Karpas-422 (cell line): Measurements from ENCODE around the gene KLHL40. TPM values are rescaled to one million over a fixed set of nuclear protein-coding genes. Genes with fewer than 3 reads are reported as not detected.

ENCODE experiments used
- DNase-seq: peaks from one replicate; pipeline ENCODE4 v3.0.0-alpha.2; 2015
- H2AFZ ChIP-seq: fragments of 200-600 bp; sonication (generic); 2 replicates; pipeline ENCODE4 v1.6.1; 2014; ENCODE audit warnings: antibody characterized with exemption, low read length, mixed read lengths
- H3K27ac ChIP-seq: fragments of 200-600 bp; sonication (generic); 2 replicates; pipeline ENCODE4 v1.5.1; 2014; ENCODE audit warnings: mild to moderate bottlenecking, low read length, moderate library complexity
- H3K27me3 ChIP-seq: fragments of 200-600 bp; sonication (generic); 2 replicates; pipeline ENCODE4 v1.6.1; 2014; ENCODE audit warnings: low read length, mixed read lengths
- H3K36me3 ChIP-seq: fragments of 200-600 bp; sonication (generic); 2 replicates; pipeline ENCODE4 v1.6.1; 2014; ENCODE audit warnings: low read length, mixed read lengths; ENCODE audit not compliant: insufficient read depth
- H3K4me1 ChIP-seq: fragments of 200-600 bp; sonication (generic); 2 replicates; pipeline ENCODE4 v1.6.1; 2014; ENCODE audit warnings: mild to moderate bottlenecking, low read length, mixed read lengths
- H3K4me2 ChIP-seq: fragments of 200-600 bp; sonication (generic); 2 replicates; pipeline ENCODE4 v1.6.1; 2014; ENCODE audit warnings: low read length, low read depth, mild to moderate bottlenecking; ENCODE audit not compliant: poor library complexity, severe bottlenecking
- H3K4me3 ChIP-seq: fragments of 200-600 bp; sonication (generic); 2 replicates; pipeline ENCODE4 v1.5.1; 2014; ENCODE audit warnings: mild to moderate bottlenecking, antibody characterized with exemption, low read length, mixed read lengths
- H3K79me2 ChIP-seq: fragments of 200-600 bp; sonication (generic); 2 replicates; pipeline ENCODE4 v1.6.1; 2014; ENCODE audit warnings: mild to moderate bottlenecking, low read length, mixed read lengths
- H3K9ac ChIP-seq: fragments of 200-600 bp; sonication (generic); 2 replicates; pipeline ENCODE4 v1.6.0; 2014; ENCODE audit warnings: low read length
- H3K9me2 ChIP-seq: fragments of 200-600 bp; sonication (generic), shearing (Covaris generic); replicated peaks from 2 replicates; pipeline ENCODE4 v1.6.0; 2014; ENCODE audit warnings: mild to moderate bottlenecking, low read length, moderate library complexity; ENCODE audit not compliant: insufficient read depth
- H3K9me3 ChIP-seq: fragments of 300-700, 200-600 bp; sonication (generic); 2 replicates; pipeline ENCODE4 v1.6.1; 2014; ENCODE audit warnings: low read length, mixed read lengths
- H4K20me1 ChIP-seq: fragments of 200-600 bp; sonication (generic); 2 replicates; pipeline ENCODE4 v1.6.1; 2014; ENCODE audit warnings: mild to moderate bottlenecking, antibody characterized with exemption, low read length, low read depth; ENCODE audit not compliant: insufficient read depth
- total RNA-seq: library from RNA; depleted of rRNA; stranded (reverse); fragments of >200 nt; shearing (Covaris generic); gene quantifications from 2 replicates; pipeline ENCODE4 v1.2.3, GENCODE V29; 2014; ENCODE audit warnings: low replicate concordance

Gene KLHL40
- total RNA-seq, 1 experiment from 2014 or later: not detected

DNA sequence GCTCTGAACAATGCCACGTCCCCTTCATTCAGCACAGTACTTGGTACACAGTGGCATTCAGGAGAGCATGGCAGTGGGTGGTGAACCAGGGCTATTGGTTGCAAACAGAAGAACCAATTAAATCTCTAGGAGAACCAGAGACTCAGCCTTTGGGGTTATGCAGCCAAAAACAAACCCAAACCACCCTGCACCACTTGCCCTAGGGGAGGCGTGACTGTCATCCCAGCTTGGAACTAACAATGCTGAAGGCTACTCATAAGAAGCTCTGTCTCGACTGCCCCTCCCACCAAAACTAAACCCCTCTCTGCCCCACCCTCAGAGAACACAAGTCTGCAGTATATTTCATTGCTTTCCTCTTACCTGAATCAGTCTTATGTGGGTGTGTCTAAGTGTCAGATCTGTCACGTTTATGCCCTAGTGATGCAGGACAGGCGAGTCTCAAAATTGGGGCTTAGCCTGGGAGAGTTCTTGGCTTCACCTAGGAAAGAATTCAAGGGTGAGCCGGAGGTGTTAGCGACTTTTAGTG lies 15.2 kb upstream of the KLHL40 start:
- Histone ChIP-seq H3K9me2 (no peaks in the 10 kb centered on the region), H2AFZ (no peak overlapping the region), H3K27me3 (no peaks in the 10 kb centered on the region), H3K9ac (no peak overlapping the region), H3K27ac (no peak overlapping the region), H4K20me1 (no peaks in the 10 kb centered on the region), H3K4me3 (no peak overlapping the region), H3K36me3 (no peaks in the 10 kb centered on the region), H3K4me2 (no peak overlapping the region), H3K9me3 (no peaks in the 10 kb centered on the region), H3K79me2 (no peaks in the 10 kb centered on the region), H3K4me1 (no peaks in the 10 kb centered on the region)
- DNase-seq: no peak

- Histone ChIP-seq H3K9me2 (no peaks in the 10 kb centered on the region), H3K9me3 (no peaks in the 10 kb centered on the region), H3K4me3 (no peak overlapping the region), H3K4me1 (no peaks in the 10 kb centered on the region), H3K9ac (no peak overlapping the region), H3K4me2 (no peak overlapping the region), H3K27me3 (no peaks in the 10 kb centered on the region), H2AFZ (no peak overlapping the region), H3K79me2 (no peaks in the 10 kb centered on the region), H4K20me1 (no peaks in the 10 kb centered on the region), H3K27ac (no peak overlapping the region), H3K36me3 (no peaks in the 10 kb centered on the region)
- DNase-seq: no peak
Observed at GRCh38 chr3:42670670-42671069, 14.7 kb upstream of the KLHL40 start.

GRCh38 chr3:42672515-42672914 lies 12.8 kb upstream of the KLHL40 start:
- H4K20me1 ChIP-seq: no peaks in the 10 kb centered on the region
- no peaks in the 10 kb centered on the region for H3K4me1 ChIP-seq
- no peak overlapping the region for H3K4me3 ChIP-seq
- H3K36me3 ChIP-seq: no peaks in the 10 kb centered on the region
- H3K27me3 ChIP-seq: no peaks in the 10 kb centered on the region
- H3K79me2 ChIP-seq: no peaks in the 10 kb centered on the region
- no peak overlapping the region for H3K4me2 ChIP-seq
- H2AFZ ChIP-seq: no peak overlapping the region
- H3K9me2 ChIP-seq: no peaks in the 10 kb centered on the region
- DNase-seq: no peak
- H3K9ac ChIP-seq: no peak overlapping the region
- H3K9me3 ChIP-seq: no peaks in the 10 kb centered on the region
- H3K27ac ChIP-seq: no peak overlapping the region

GRCh38 chr3:42673082-42673481 lies 12.3 kb upstream of the KLHL40 start:
- Histone ChIP-seq H3K4me1 (no peaks in the 10 kb centered on the region), H2AFZ (no peak overlapping the region), H3K4me2 (no peak overlapping the region), H3K9ac (no peak overlapping the region), H3K9me3 (no peaks in the 10 kb centered on the region), H3K27me3 (no peaks in the 10 kb centered on the region), H3K4me3 (no peak overlapping the region), H3K9me2 (no peaks in the 10 kb centered on the region), H3K36me3 (no peaks in the 10 kb centered on the region), H3K79me2 (no peaks in the 10 kb centered on the region), H4K20me1 (no peaks in the 10 kb centered on the region), H3K27ac (no peak overlapping the region)
- DNase-seq: no peak

GRCh38 chr3:42674146-42674545 lies 11.2 kb upstream of the KLHL40 start:
- Histone ChIP-seq H3K79me2 (no peaks in the 10 kb centered on the region), H3K4me1 (no peaks in the 10 kb centered on the region), H3K27ac (no peak overlapping the region), H3K9ac (no peak overlapping the region), H3K9me2 (no peaks in the 10 kb centered on the region), H3K36me3 (no peaks in the 10 kb centered on the region), H3K4me3 (no peak overlapping the region), H3K9me3 (no peaks in the 10 kb centered on the region; the same call in 1 of the 2 replicates), H2AFZ (no peak overlapping the region), H4K20me1 (no peaks in the 10 kb centered on the region), H3K4me2 (no peak overlapping the region), H3K27me3 (no peaks in the 10 kb centered on the region)
- no peak for DNase-seq

GRCh38 chr3:42675909-42676308 lies 9.4 kb upstream of the KLHL40 start:
- no peak for DNase-seq
- no peaks in the 10 kb centered on the region for H3K27me3 ChIP-seq
- no peak overlapping the region for H2AFZ ChIP-seq
- H4K20me1 ChIP-seq: no peaks in the 10 kb centered on the region
- H3K36me3 ChIP-seq: no peaks in the 10 kb centered on the region
- H3K27ac ChIP-seq: no peak overlapping the region
- H3K9me3 ChIP-seq: no peaks in the 10 kb centered on the region; the same call in 1 of the 2 replicates
- no peaks in the 10 kb centered on the region for H3K4me1 ChIP-seq
- H3K4me2 ChIP-seq: no peak overlapping the region
- no peak overlapping the region for H3K9ac ChIP-seq
- H3K4me3 ChIP-seq: no peak overlapping the region
- no peaks in the 10 kb centered on the region for H3K79me2 ChIP-seq
- H3K9me2 ChIP-seq: no peaks in the 10 kb centered on the region

- no peak for DNase-seq
- no peaks in the 10 kb centered on the region; the same call in 1 of the 2 replicates for H3K9me3 ChIP-seq
- no peak overlapping the region for H2AFZ ChIP-seq
- no peak overlapping the region for H3K4me2 ChIP-seq
- no peaks in the 10 kb centered on the region for H3K36me3 ChIP-seq
- H3K27me3 ChIP-seq: no peaks in the 10 kb centered on the region
- no peaks in the 10 kb centered on the region for H3K9me2 ChIP-seq
- H3K27ac ChIP-seq: no peak overlapping the region
- no peaks in the 10 kb centered on the region for H3K79me2 ChIP-seq
- no peaks in the 10 kb centered on the region for H3K4me1 ChIP-seq
- no peaks in the 10 kb centered on the region for H4K20me1 ChIP-seq
- no peak overlapping the region for H3K9ac ChIP-seq
- H3K4me3 ChIP-seq: no peak overlapping the region
Observed at GRCh38 chr3:42678447-42678846, 6.9 kb upstream of the KLHL40 start.

DNA sequence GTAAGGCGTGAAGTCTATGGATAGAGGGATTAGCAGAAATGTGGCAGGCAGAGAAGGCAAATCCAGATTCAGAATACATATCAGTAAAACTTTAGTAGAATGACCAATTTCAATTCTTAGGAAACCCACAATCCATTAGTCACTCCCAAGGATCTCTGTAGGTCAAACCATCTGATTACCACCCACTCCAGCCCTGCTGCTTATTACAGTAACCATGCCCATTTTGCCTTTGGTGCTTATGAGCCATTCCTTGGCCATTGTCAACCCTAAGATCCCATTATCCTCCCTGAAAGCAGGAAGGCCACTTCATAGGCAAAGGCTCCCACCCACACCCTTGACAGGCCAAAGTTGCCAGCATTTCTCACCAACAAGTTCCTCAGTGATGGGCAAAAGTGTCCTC lies 5.1 kb upstream of the KLHL40 start:
- no peaks in the 10 kb centered on the region for H3K79me2 ChIP-seq

GRCh38 chr3:42680806-42681205 lies 4.5 kb upstream of the KLHL40 start:
- Histone ChIP-seq H3K4me1 (no peaks in the 10 kb centered on the region), H2AFZ (no peak overlapping the region), H3K79me2 (no peaks in the 10 kb centered on the region), H3K4me3 (no peak overlapping the region), H3K9me3 (no peaks in the 10 kb centered on the region; the same call in 1 of the 2 replicates), H3K36me3 (no peaks in the 10 kb centered on the region), H4K20me1 (no peaks in the 10 kb centered on the region), H3K4me2 (no peak overlapping the region), H3K9ac (no peak overlapping the region), H3K27ac (no peak overlapping the region), H3K9me2 (no peaks in the 10 kb centered on the region), H3K27me3 (no peaks in the 10 kb centered on the region)
- DNase-seq: no peak

More for the DNA sequence above, 5.1 kb upstream of the KLHL40 start:
- Histone ChIP-seq H4K20me1 (no peaks in the 10 kb centered on the region), H3K27ac (no peak overlapping the region), H3K4me2 (no peak overlapping the region), H3K9me3 (no peaks in the 10 kb centered on the region; the same call in 1 of the 2 replicates), H3K4me1 (no peaks in the 10 kb centered on the region), H3K27me3 (no peaks in the 10 kb centered on the region), H3K9ac (no peak overlapping the region), H3K4me3 (no peak overlapping the region), H3K9me2 (no peaks in the 10 kb centered on the region), H2AFZ (no peak overlapping the region), H3K36me3 (no peaks in the 10 kb centered on the region)
- no peak for DNase-seq
